ENCODE data around the gene CDC45. TPM values are rescaled to one million over a fixed set of nuclear protein-coding genes. Genes with fewer than 3 reads are reported as not detected.

The CDC45 gene
- total and polyA plus RNA-seq, 10 donors, result 1.5 to 7.3 (median 4.9) TPM

- no peak for DNase-seq
- H3K4me1 ChIP-seq, result no peaks in the 10 kb centered on the region
- no peaks in the 10 kb centered on the region for H3K27me3 ChIP-seq (replicated peaks in 1 of 7)
- no peak for TF ChIP-seq POLR2A (IDR thresholded peaks at IDR 0.05)
- TF ChIP-seq CTCF (IDR thresholded peaks at IDR 0.05 in 8 of 11, conservative IDR thresholded peaks at IDR 0.05 in 3 of 11), result no peak
- no peak for TF ChIP-seq POLR2AphosphoS5 (IDR thresholded peaks at IDR 0.05)
- H3K36me3 ChIP-seq, result peaks cover 0 to 19% (median 0%) of the 10 kb centered on the region in 6 donors
- H3K9me3 ChIP-seq, result no peaks in the 10 kb centered on the region
- 65 to 85% (median 70%) methylated on average over 18 of the region's 18 CpGs for WGBS, 5 donors
- no peak overlapping the region for H3K27ac ChIP-seq
- intact Hi-C loops (cut with DNase I; ENCODE audit: low total_unique reads), result no loop called here
- no peak overlapping the region for H3K4me3 ChIP-seq
These were observed 25.4 kb downstream of the CDC45 start for GRCh38 chr22:19504900-19505734.

GRCh38 chr22:19505735-19506126, 26.0 kb downstream of the CDC45 start:
- Histone ChIP-seq H3K27ac (no peak overlapping the region), H3K36me3 (peaks cover 0 to 19% (median 0%) of the 10 kb centered on the region in 6 donors), H3K9me3 (no peaks in the 10 kb centered on the region), H3K27me3 (replicated peaks in 1 of 7) (no peaks in the 10 kb centered on the region), H3K4me1 (no peaks in the 10 kb centered on the region), H3K4me3 (no peak overlapping the region)
- intact Hi-C loops (cut with DNase I; ENCODE audit: low total_unique reads), result no loop called here
- 75 to 86% (median 82%) methylated on average over 5 of the region's 5 CpGs for WGBS, 5 donors
- DNase-seq, result no peak
- no peak for TF ChIP-seq CTCF (IDR thresholded peaks at IDR 0.05 in 8 of 11, conservative IDR thresholded peaks at IDR 0.05 in 3 of 11)
- TF ChIP-seq POLR2A (IDR thresholded peaks at IDR 0.05), result no peak
- no peak for TF ChIP-seq POLR2AphosphoS5 (IDR thresholded peaks at IDR 0.05)

- intact Hi-C loops (cut with DNase I; ENCODE audit: low total_unique reads), result no loop called here
- no peak overlapping the region for H3K27ac ChIP-seq
- H3K36me3 ChIP-seq, result peaks cover 0 to 19% (median 0%) of the 10 kb centered on the region in 6 donors
- H3K4me3 ChIP-seq, result no peak overlapping the region
- WGBS, 5 donors, result 87 to 94% (median 89%) methylated on average over 10 of the region's 10 CpGs
- DNase-seq, result no peak
- no peaks in the 10 kb centered on the region for H3K9me3 ChIP-seq
- H3K27me3 ChIP-seq (replicated peaks in 1 of 7), result no peaks in the 10 kb centered on the region
- TF ChIP-seq CTCF (IDR thresholded peaks at IDR 0.05 in 8 of 11, conservative IDR thresholded peaks at IDR 0.05 in 3 of 11) (no peak), POLR2AphosphoS5 (IDR thresholded peaks at IDR 0.05) (no peak), POLR2A (IDR thresholded peaks at IDR 0.05) (no peak)
- H3K4me1 ChIP-seq, result no peaks in the 10 kb centered on the region
These were observed 26.5 kb downstream of the CDC45 start for GRCh38 chr22:19506212-19506611.

- H3K9me3 ChIP-seq, result no peaks in the 10 kb centered on the region
- intact Hi-C loops (cut with DNase I; ENCODE audit: low total_unique reads), result no loop called here
- WGBS, 5 donors, result 92 to 98% (median 98%) methylated on average over 4 of the region's 4 CpGs
- H3K4me1 ChIP-seq, result no peaks in the 10 kb centered on the region
- H3K27ac ChIP-seq, result no peak overlapping the region
- TF ChIP-seq CTCF (IDR thresholded peaks at IDR 0.05 in 8 of 11, conservative IDR thresholded peaks at IDR 0.05 in 3 of 11) (no peak), POLR2A (IDR thresholded peaks at IDR 0.05) (no peak), POLR2AphosphoS5 (IDR thresholded peaks at IDR 0.05) (no peak)
- no peak overlapping the region for H3K4me3 ChIP-seq
- DNase-seq, result no peak
- no peaks in the 10 kb centered on the region for H3K27me3 ChIP-seq (replicated peaks in 1 of 7)
- H3K36me3 ChIP-seq, result peaks cover 0 to 19% (median 0%) of the 10 kb centered on the region in 6 donors
These were observed 27.8 kb downstream of the CDC45 start for GRCh38 chr22:19507534-19507861.
